NK-92 (cell line): ENCODE results near the gene PRCP.

Experiments
- DNase-seq: peaks from one replicate; lab custom pipeline; 2025; ENCODE audit not compliant: unreplicated experiment; lab: John Stamatoyannopoulos, UW

Gene PRCP

GRCh38 chr11:82907371-82907770, 7.1 kb upstream of the PRCP start:
- DNase-seq = no peak

- DNase-seq = no peak
These were observed 6.7 kb upstream of the PRCP start for GRCh38 chr11:82906931-82907330.

- no peak for DNase-seq
These were observed 6.0 kb upstream of the PRCP start for GRCh38 chr11:82906236-82906635.

- DNase-seq = no peak
These were observed 3.8 kb upstream of the PRCP start for GRCh38 chr11:82903843-82904586.

- DNase-seq = no peak
These were observed 2.6 kb upstream of the PRCP start for GRCh38 chr11:82902880-82903279.

GRCh38 chr11:82901922-82902485, 1.8 kb upstream of the PRCP start:
- no peak for DNase-seq

GRCh38 chr11:82901165-82901921, 1.1 kb upstream of the PRCP start, which contains the start of gene DDIAS:
Gene DDIAS, plus strand, starts transcription at chr11:82901736. Its CDS starts 13,003 bp downstream, at chr11:82914739.
- peak; percentile 63 for DNase-seq

- DNase-seq = no peak
These were observed 313 bp downstream of the PRCP start for GRCh38 chr11:82899957-82900276.

- no peak for DNase-seq
These were observed 927 bp downstream of the PRCP start for GRCh38 chr11:82899186-82899820.

- DNase-seq = no peak
These were observed 2.0 kb downstream of the PRCP start for GRCh38 chr11:82898241-82898640.

GRCh38 chr11:82896183-82896582, 4.0 kb downstream of the PRCP start:
- DNase-seq = no peak

- no peak for DNase-seq
These were observed 4.7 kb downstream of the PRCP start for GRCh38 chr11:82895437-82896091.

- no peak for DNase-seq
These were observed 7.5 kb downstream of the PRCP start for GRCh38 chr11:82892611-82893169.

GRCh38 chr11:82890936-82891335, 9.3 kb downstream of the PRCP start:
- DNase-seq = no peak

- DNase-seq = no peak
These were observed 10.3 kb downstream of the PRCP start for GRCh38 chr11:82890002-82890341.

GRCh38 chr11:82889133-82890001, 10.9 kb downstream of the PRCP start:
- DNase-seq = no peak

GRCh38 chr11:82883853-82884252, 16.4 kb downstream of the PRCP start:
- DNase-seq = no peak

GRCh38 chr11:82874646-82875523, 25.3 kb downstream of the PRCP start:
- no peak for DNase-seq

- DNase-seq = no peak
These were observed 26.3 kb downstream of the PRCP start for GRCh38 chr11:82873919-82874333.
